Measurements from ENCODE around the gene NOD2. TPM values are rescaled to one million over a fixed set of nuclear protein-coding genes. Genes with fewer than 3 reads are reported as not detected.

Gene NOD2
- total RNA-seq, 1 experiment from 2014 or later = not detected

GRCh38 chr16:50711040-50711439, 17.6 kb downstream of the NOD2 start:
- no peak overlapping the region for H3K27ac ChIP-seq (ENCODE audit: low read length)
- no peaks in the 10 kb centered on the region for H3K4me1 ChIP-seq (ENCODE audit: control insufficient read depth, insufficient read depth, low read length)
- ATAC-seq (no peak), DNase-seq (ENCODE audit: low read depth, low spot score) (no peak)
- in situ Hi-C loops (cut with HindIII; ENCODE audit: low pct_unique_long_range_greater_than_20kb, low sequenced_read_pairs) = no loop called here
- H3K4me3 ChIP-seq (ENCODE audit: low read depth in 2 of 2, low read length in 2 of 2) = no peak overlapping the region
- no peaks in the 10 kb centered on the region for H3K27me3 ChIP-seq (ENCODE audit: control insufficient read depth, insufficient read depth, low read length)
- H3K36me3 ChIP-seq (ENCODE audit: control insufficient read depth, insufficient read depth, low read length) = no peaks in the 10 kb centered on the region
- intact Hi-C loops (cut with micrococcal nuclease; ENCODE audit: unreplicated experiment) = no loop called here
- no peaks in the 10 kb centered on the region for H3K9me3 ChIP-seq (ENCODE audit: control insufficient read depth, insufficient read depth, low read depth, low read length)
- ChIA-PET CTCF (no interaction called here), POLR2A (no interaction called here)
- TF ChIP-seq TCF7L2 (IDR thresholded peaks at IDR 0.05; ENCODE audit: low read depth, low read length) = no peak
- TF ChIP-seq REST (IDR thresholded peaks at IDR 0.05; ENCODE audit: insufficient read depth in 1 of 2, low read depth in 2 of 2, low read length in 1 of 2) = no peak
- no peak for TF ChIP-seq POLR2AphosphoS5 (IDR thresholded peaks at IDR 0.05; ENCODE audit: low read depth, low read length)
- TF ChIP-seq CTCF (IDR thresholded peaks at IDR 0.05) = no peak
- TF ChIP-seq SIN3A (IDR thresholded peaks at IDR 0.05; ENCODE audit: borderline replicate concordance, insufficient read depth, low read depth, low read length) = no peak
- no TSS peak for BruUV-seq (replicated peaks)

- in situ Hi-C loops (cut with HindIII; ENCODE audit: low pct_unique_long_range_greater_than_20kb, low sequenced_read_pairs) (no loop called here), intact Hi-C loops (cut with micrococcal nuclease; ENCODE audit: unreplicated experiment) (no loop called here)
- no peaks in the 10 kb centered on the region for H3K4me1 ChIP-seq (ENCODE audit: control insufficient read depth, insufficient read depth, low read length)
- ChIA-PET POLR2A (no interaction called here), CTCF (no interaction called here)
- H3K4me3 ChIP-seq (ENCODE audit: low read depth in 2 of 2, low read length in 2 of 2) = no peak overlapping the region
- H3K27ac ChIP-seq (ENCODE audit: low read length) = no peak overlapping the region
- no TSS peak for BruUV-seq (replicated peaks)
- no peaks in the 10 kb centered on the region for H3K9me3 ChIP-seq (ENCODE audit: control insufficient read depth, insufficient read depth, low read depth, low read length)
- no peaks in the 10 kb centered on the region for H3K27me3 ChIP-seq (ENCODE audit: control insufficient read depth, insufficient read depth, low read length)
- no peak for TF ChIP-seq CTCF (IDR thresholded peaks at IDR 0.05)
- no peak for TF ChIP-seq POLR2AphosphoS5 (IDR thresholded peaks at IDR 0.05; ENCODE audit: low read depth, low read length)
- TF ChIP-seq REST (IDR thresholded peaks at IDR 0.05; ENCODE audit: insufficient read depth in 1 of 2, low read depth in 2 of 2, low read length in 1 of 2) = no peak
- TF ChIP-seq SIN3A (IDR thresholded peaks at IDR 0.05; ENCODE audit: borderline replicate concordance, insufficient read depth, low read depth, low read length) = no peak
- no peak for TF ChIP-seq TCF7L2 (IDR thresholded peaks at IDR 0.05; ENCODE audit: low read depth, low read length)
- ATAC-seq = no peak
- H3K36me3 ChIP-seq (ENCODE audit: control insufficient read depth, insufficient read depth, low read length) = no peaks in the 10 kb centered on the region
- no peak for DNase-seq (ENCODE audit: low read depth, low spot score)
Measured at GRCh38 chr16:50711862-50712559, 18.6 kb downstream of the NOD2 start.

All from Panc1 (cell line).